Endodermal cell (in vitro differentiated cells): Measurements from ENCODE around the gene RPRD2. TPM values are rescaled to one million over a fixed set of nuclear protein-coding genes. Genes with fewer than 3 reads are reported as not detected.

Experiments used
- DNase-seq: peaks from one replicate; pipeline ENCODE4 v3.0.0-alpha.2; 2017
- H3K27ac ChIP-seq: 2 replicates; pipeline ENCODE4 v1.5.1; 2013; ENCODE audit warnings: mild to moderate bottlenecking, low read depth, low read length, moderate library complexity
- H3K27me3 ChIP-seq: 2 replicates; pipeline ENCODE4 v1.6.1; 2013; ENCODE audit warnings: mild to moderate bottlenecking, low read length, moderate library complexity; ENCODE audit not compliant: insufficient read depth, control insufficient read depth, poor library complexity, severe bottlenecking
- H3K36me3 ChIP-seq: 2 replicates; pipeline ENCODE4 v1.7.0; 2013; ENCODE audit warnings: mild to moderate bottlenecking, low read length, moderate library complexity; ENCODE audit not compliant: control insufficient read depth, insufficient read depth
- H3K4me1 ChIP-seq: one replicate; pipeline ENCODE4 v1.7.0; 2013; ENCODE audit warnings: low read length; ENCODE audit not compliant: control insufficient read depth, insufficient read depth
- H3K4me3 ChIP-seq: 2 replicates; pipeline ENCODE4 v1.5.1; 2013; ENCODE audit warnings: mild to moderate bottlenecking, low read length, moderate library complexity
- H3K9ac ChIP-seq: 2 replicates; pipeline ENCODE4 v1.6.1; 2013; ENCODE audit warnings: mild to moderate bottlenecking, low read length, moderate library complexity; ENCODE audit not compliant: poor library complexity, severe bottlenecking; ENCODE audit errors: extremely low read depth
- H3K9me3 ChIP-seq: 2 replicates; pipeline ENCODE4 v1.6.1; 2013; ENCODE audit warnings: mild to moderate bottlenecking, low read length, moderate library complexity; ENCODE audit not compliant: control insufficient read depth
- H3K27ac Mint-ChIP-seq: 2 replicates; pipeline ENCODE4 v1.8.0; 2020; ENCODE audit warnings: mixed read lengths
- H3K27me3 Mint-ChIP-seq: 2 replicates; pipeline ENCODE4 v1.8.0; 2021; ENCODE audit warnings: mild to moderate bottlenecking, mixed read lengths; ENCODE audit not compliant: insufficient read depth
- H3K36me3 Mint-ChIP-seq: 2 replicates; pipeline ENCODE4 v1.8.0; 2020; ENCODE audit warnings: low read depth, mixed read lengths
- H3K4me1 Mint-ChIP-seq: 2 replicates; pipeline ENCODE4 v1.8.0; 2020; ENCODE audit warnings: mixed read lengths
- H3K4me3 Mint-ChIP-seq: 2 replicates; pipeline ENCODE4 v1.8.0; 2020; ENCODE audit warnings: mild to moderate bottlenecking, moderate library complexity, mixed read lengths
- H3K9me3 Mint-ChIP-seq: 2 replicates; pipeline ENCODE4 v1.8.0; 2020; ENCODE audit warnings: mild to moderate bottlenecking, mixed read lengths
- CTCF ChIP-seq: fragments of 200-600 bp; sonication (generic); conservative IDR thresholded peaks from 2 replicates; pipeline ENCODE4 v1.5.0; 2021; ENCODE audit warnings: antibody characterized with exemption, mild to moderate bottlenecking
- WGBS, 2 experiments: methylation state at CpG; one replicate each; pipeline versions ENCODE4 v1.1.5 to v1.1.7; 2013; ENCODE audit warnings: missing lambda C conversion rate in 2 of 2, mixed read lengths in 1 of 2; ENCODE audit not compliant: insufficient coverage in 1 of 2, insufficient read length in 1 of 2; 5-methylcytosine and 5-hydroxymethylcytosine counted together
- total RNA-seq, 2 donors: library from RNA; stranded (reverse); fragmentation: NEBNext Ultra II Directional in 1 of 2; extraction: Animal tissue kit (Norgen Biotek cat#: 25700) in 1 of 2; gene quantifications; 2 replicates in 1 of 2; 3 replicates in 1 of 2; pipeline ENCODE4 v1.2.1, GENCODE V29; 2021

The RPRD2 gene
- total RNA-seq, 2 donors from 2014 or later: 33.1 to 35.9 TPM

GRCh38 chr1:150512846-150513245 lies 148.9 kb downstream of the RPRD2 start:
- WGBS, 2 experiments: 78 to 88% methylated on average over 1 to 2 of the region's 2 CpGs
- DNase-seq: no peak
- Histone ChIP-seq H3K9ac (no peak overlapping the region), H3K4me3 (no peak overlapping the region), H3K27me3 (no peaks in the 10 kb centered on the region), H3K9me3 (no peaks in the 10 kb centered on the region), H3K27ac (no peak overlapping the region), H3K4me1 (peaks cover 2% of the 10 kb centered on the region), H3K36me3 (peaks cover 4% of the 10 kb centered on the region)
- no peak overlapping the region for H3K27ac Mint-ChIP-seq
- no peak for TF ChIP-seq CTCF
- no peaks in the 10 kb centered on the region for H3K9me3 Mint-ChIP-seq
- H3K4me1 Mint-ChIP-seq: peaks cover 29% of the 10 kb centered on the region
- no peaks in the 10 kb centered on the region for H3K27me3 Mint-ChIP-seq
- no peak overlapping the region for H3K4me3 Mint-ChIP-seq
- peaks cover 7% of the 10 kb centered on the region for H3K36me3 Mint-ChIP-seq

- DNase-seq: no peak
- TF ChIP-seq CTCF: no peak
- H3K4me3 Mint-ChIP-seq: no peak overlapping the region
- Histone ChIP-seq H3K4me1 (no peaks in the 10 kb centered on the region), H3K36me3 (no peaks in the 10 kb centered on the region), H3K27me3 (no peaks in the 10 kb centered on the region), H3K9ac (no peak overlapping the region), H3K9me3 (no peaks in the 10 kb centered on the region), H3K4me3 (no peak overlapping the region), H3K27ac (no peak overlapping the region)
- H3K4me1 Mint-ChIP-seq: peaks cover 24% of the 10 kb centered on the region
- H3K27ac Mint-ChIP-seq: no peak overlapping the region
- no peaks in the 10 kb centered on the region for H3K9me3 Mint-ChIP-seq
- H3K36me3 Mint-ChIP-seq: peaks cover 7% of the 10 kb centered on the region
- H3K27me3 Mint-ChIP-seq: no peaks in the 10 kb centered on the region
- WGBS, 2 experiments: 84 to 90% methylated on average over 5 to 7 of the region's 7 CpGs
Observed at GRCh38 chr1:150513351-150513791, 149.4 kb downstream of the RPRD2 start.

- H3K27me3 Mint-ChIP-seq: no peaks in the 10 kb centered on the region
- TF ChIP-seq CTCF: no peak
- Histone ChIP-seq H3K9ac (no peak overlapping the region), H3K9me3 (no peaks in the 10 kb centered on the region), H3K4me1 (no peaks in the 10 kb centered on the region), H3K4me3 (no peak overlapping the region), H3K27ac (no peak overlapping the region), H3K36me3 (no peaks in the 10 kb centered on the region), H3K27me3 (no peaks in the 10 kb centered on the region)
- no peak overlapping the region for H3K27ac Mint-ChIP-seq
- WGBS, 2 experiments: 96 to 97% methylated on average over 6 to 9 of the region's 9 CpGs
- H3K4me1 Mint-ChIP-seq: peaks cover 22% of the 10 kb centered on the region
- H3K4me3 Mint-ChIP-seq: peak overlapping the region; percentile 86
- no peaks in the 10 kb centered on the region for H3K9me3 Mint-ChIP-seq
- DNase-seq: no peak
- H3K36me3 Mint-ChIP-seq: peaks cover 7% of the 10 kb centered on the region
Observed at GRCh38 chr1:150514260-150514659, 150.3 kb downstream of the RPRD2 start.
